IPS-NIHi11 (cell line): ENCODE measurements around the gene ARSI.
"Not testable (repeated sequence)": the region's sequence is repeated elsewhere in the genome, so short reads cannot be mapped to it uniquely, and the experiment has no call there.

Source experiments
- DNase-seq: peaks from one replicate; pipeline ENCODE4 v3.0.0; 2012; ENCODE audit warnings: mixed read lengths, low spot score

ARSI gene

GRCh38 chr5:150265870-150266383 is 36.8 kb downstream of the ARSI start:
- DNase-seq, result no peak

- DNase-seq, result no peak
Measured at GRCh38 chr5:150264667-150265603, 37.8 kb downstream of the ARSI start.

- peak; percentile 38 for DNase-seq
Measured at GRCh38 chr5:150263801-150264621, 38.7 kb downstream of the ARSI start.

- DNase-seq, result no peak
Measured at GRCh38 chr5:150263375-150263775, 39.3 kb downstream of the ARSI start.

- DNase-seq, result no peak
Measured at GRCh38 chr5:150262502-150262901, 40.2 kb downstream of the ARSI start.

- DNase-seq, result no peak
Measured at GRCh38 chr5:150261231-150261630, 41.5 kb downstream of the ARSI start.

- no peak for DNase-seq
Measured at GRCh38 chr5:150258130-150258529, 44.6 kb downstream of the ARSI start.

- DNase-seq, result no peak
Measured at GRCh38 chr5:150257424-150257823, 45.3 kb downstream of the ARSI start.

GRCh38 chr5:150256410-150257064 is 46.2 kb downstream of the ARSI start:
- DNase-seq, result peak; percentile 81

- DNase-seq, result no peak
Measured at GRCh38 chr5:150255659-150256409, 46.9 kb downstream of the ARSI start.

- no peak for DNase-seq
Measured at GRCh38 chr5:150254774-150255173, 47.9 kb downstream of the ARSI start.

- DNase-seq, result no peak
Measured at GRCh38 chr5:150254363-150254762, 48.3 kb downstream of the ARSI start.

GRCh38 chr5:150253416-150254208 is 49.1 kb downstream of the ARSI start:
- peak; percentile 57 for DNase-seq

- no peak for DNase-seq
Measured at GRCh38 chr5:150252489-150252888, 50.2 kb downstream of the ARSI start.

- DNase-seq, result no peak
Measured at GRCh38 chr5:150251504-150251903, 51.2 kb downstream of the ARSI start.

GRCh38 chr5:150249744-150250143 is 53.0 kb downstream of the ARSI start:
- DNase-seq, result no peak

- no peak for DNase-seq
Measured at GRCh38 chr5:150248946-150249345, 53.8 kb downstream of the ARSI start.

- not testable (repeated sequence) for DNase-seq
Measured at GRCh38 chr5:150248493-150248892, 54.2 kb downstream of the ARSI start.

GRCh38 chr5:150247726-150248125 is 55.0 kb downstream of the ARSI start:
- no peak for DNase-seq

- no peak for DNase-seq
Measured at GRCh38 chr5:150246835-150247234, 55.9 kb downstream of the ARSI start.

- no peak for DNase-seq
Measured at GRCh38 chr5:150246429-150246828, 56.3 kb downstream of the ARSI start.
